ENCODE measurements around the gene OR2L3.
"Not testable (repeated sequence)": the region's sequence is repeated elsewhere in the genome, so short reads cannot be mapped to it uniquely, and the experiment has no call there.

Gene OR2L3

GRCh38 chr1:248046536-248046935 is at the start of gene OR2L3:
OR2L3 (plus strand) TSS chr1:248046836; CDS start chr1:248060682, 13,846 bp downstream.
- DNase-seq (ENCODE audit: low spot score) = no peak

- no peak for DNase-seq (ENCODE audit: low spot score)
Measured at GRCh38 chr1:247998811-247999210, 47.8 kb upstream of the OR2L3 start.

GRCh38 chr1:248000169-248000568 is 46.5 kb upstream of the OR2L3 start:
- DNase-seq (ENCODE audit: low spot score) = no peak

GRCh38 chr1:248007778-248008177 is 38.9 kb upstream of the OR2L3 start:
- no peak for DNase-seq (ENCODE audit: low spot score)

- no peak for DNase-seq (ENCODE audit: low spot score)
Measured at GRCh38 chr1:248009681-248010080, 37.0 kb upstream of the OR2L3 start.

- no peak for DNase-seq (ENCODE audit: low spot score)
Measured at GRCh38 chr1:248013229-248013710, 33.4 kb upstream of the OR2L3 start, which contains the start of gene OR2L5. OR2L5 (plus strand) TSS chr1:248013660; CDS start chr1:248021948, 8,288 bp downstream.

GRCh38 chr1:248015803-248016202 is 30.8 kb upstream of the OR2L3 start:
- DNase-seq (ENCODE audit: low spot score) = no peak

- DNase-seq (ENCODE audit: low spot score) = no peak
Measured at GRCh38 chr1:248029770-248030169, 16.9 kb upstream of the OR2L3 start, which contains the start of gene OR2L2. OR2L2 (plus strand) TSS chr1:248030070; CDS start chr1:248038268, 8,198 bp downstream.

- no peak for DNase-seq (ENCODE audit: low spot score)
Measured at GRCh38 chr1:248045209-248045608, 1.4 kb upstream of the OR2L3 start.

GRCh38 chr1:248047008-248047407 is 372 bp downstream of the OR2L3 start:
- DNase-seq (ENCODE audit: low spot score) = no peak

GRCh38 chr1:248054671-248055070 is 8.0 kb downstream of the OR2L3 start:
- DNase-seq (ENCODE audit: low spot score) = no peak

GRCh38 chr1:248055261-248055660 is 8.6 kb downstream of the OR2L3 start:
- no peak for DNase-seq (ENCODE audit: low spot score)

- no peak for DNase-seq (ENCODE audit: low spot score)
Measured at GRCh38 chr1:248065071-248065470, 18.4 kb downstream of the OR2L3 start.

GRCh38 chr1:248065604-248066003 is 19.0 kb downstream of the OR2L3 start:
- DNase-seq (ENCODE audit: low spot score) = no peak

GRCh38 chr1:248083864-248084263 is 37.2 kb downstream of the OR2L3 start:
- not testable (repeated sequence) for DNase-seq (ENCODE audit: low spot score)

GRCh38 chr1:248094884-248095283 is 48.2 kb downstream of the OR2L3 start, which contains the start of gene OR2L13:
OR2L13 (plus strand) TSS chr1:248095184; CDS start chr1:248099376, 4,192 bp downstream.
- DNase-seq (ENCODE audit: low spot score) = no peak

GRCh38 chr1:248098529-248098928 is 51.9 kb downstream of the OR2L3 start:
- no peak for DNase-seq (ENCODE audit: low spot score)

GRCh38 chr1:248102847-248103246 is 56.2 kb downstream of the OR2L3 start:
- no peak for DNase-seq (ENCODE audit: low spot score)

- no peak for DNase-seq (ENCODE audit: low spot score)
Measured at GRCh38 chr1:248111157-248111556, 64.5 kb downstream of the OR2L3 start.

Measured in left forelimb (tissue), 1 donor.